HG02623 (cell line): ENCODE measurements around the gene CACNA2D1.

ENCODE experiments used
- ATAC-seq: cut with Tn5 transposase; IDR thresholded peaks from one replicate; pipeline ENCODE4 v1.9.1; 2021; ENCODE audit warnings: moderate library complexity; ENCODE audit not compliant: unreplicated experiment

CACNA2D1 gene

DNA sequence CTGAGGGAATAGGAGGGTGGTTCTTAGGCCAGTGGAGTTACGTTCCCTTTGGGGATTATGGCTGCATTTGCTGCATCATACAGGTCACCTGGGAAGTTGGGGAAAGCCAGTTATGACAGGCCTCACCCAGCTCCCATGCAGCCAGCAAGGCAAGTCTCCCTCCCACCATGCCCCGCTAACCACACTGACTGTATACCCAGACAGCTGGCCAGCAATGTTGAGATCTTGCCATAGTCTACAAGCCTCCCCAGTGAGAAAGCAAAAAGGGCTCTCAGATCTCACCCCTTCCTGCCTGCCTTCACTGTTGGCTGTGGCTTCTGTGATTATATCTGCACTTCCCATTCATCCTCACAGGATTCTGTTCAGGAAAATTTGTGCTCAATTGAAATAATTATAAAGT lies 540.5 kb downstream of the CACNA2D1 start:
- no peak for ATAC-seq

DNA sequence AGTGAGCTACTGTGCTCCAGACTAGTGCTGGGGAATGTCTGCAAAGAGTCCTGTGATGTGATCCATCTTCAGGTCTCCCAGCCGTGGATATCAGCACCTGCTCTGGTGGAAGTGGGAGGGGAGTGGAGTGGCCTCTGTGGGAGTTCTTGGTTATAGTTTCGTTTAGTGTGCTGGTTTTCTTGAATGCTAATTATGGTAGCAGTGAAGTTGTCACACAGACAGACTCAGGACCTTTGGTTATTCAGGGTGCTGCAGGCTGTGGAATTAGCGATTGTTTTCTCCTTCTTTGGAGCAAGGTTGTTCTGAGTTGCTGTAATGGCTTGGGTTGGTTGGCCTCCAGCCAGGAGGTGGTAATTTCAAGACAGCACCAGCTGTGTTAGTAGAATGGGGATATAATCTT lies 541.0 kb downstream of the CACNA2D1 start:
- ATAC-seq = no peak
